Keratinocyte (primary cell): ENCODE results near the gene ROBO2. TPM values are rescaled to one million over a fixed set of nuclear protein-coding genes. Genes with fewer than 3 reads are reported as not detected.

Experiments
- DNase-seq: peaks from one replicate; pipeline ENCODE4 v3.0.0-alpha.2; 2011; ENCODE audit warnings: low read depth, missing footprints, low spot score
- FAIRE-seq: peaks from 2 replicates; lab custom pipeline; 2011; peaks lifted over from hg19 to GRCh38; lab: Jason Lieb, UNC
- H2AFZ ChIP-seq: 2 replicates; pipeline ENCODE4 v1.6.0; 2012; ENCODE audit warnings: low read length, control low read depth, inconsistent platforms; ENCODE audit not compliant: control insufficient read depth
- H3K27ac ChIP-seq: 2 replicates; pipeline ENCODE4 v1.5.1; 2011; ENCODE audit warnings: low read length; ENCODE audit not compliant: control insufficient read depth, insufficient read depth
- H3K27me3 ChIP-seq: 3 replicates; pipeline ENCODE4 v1.6.0; 2011; ENCODE audit warnings: low read length; ENCODE audit not compliant: control insufficient read depth, insufficient read depth; ENCODE audit errors: extremely low read depth
- H3K36me3 ChIP-seq, 2 experiments: 2 replicates in 1 of 2; 3 replicates in 1 of 2; pipeline ENCODE4 v1.5.1; 2011; ENCODE audit warnings: low read length in 2 of 2, mild to moderate bottlenecking in 1 of 2; ENCODE audit not compliant: control insufficient read depth in 2 of 2, insufficient read depth in 2 of 2; ENCODE audit errors: extremely low read depth in 1 of 2
- H3K4me1 ChIP-seq: 3 replicates; pipeline ENCODE4 v1.5.1; 2011; ENCODE audit warnings: low read length; ENCODE audit not compliant: control insufficient read depth, insufficient read depth; ENCODE audit errors: extremely low read depth
- H3K4me2 ChIP-seq: 3 replicates; pipeline ENCODE4 v1.6.0; 2011; ENCODE audit warnings: low read depth, low read length; ENCODE audit not compliant: control insufficient read depth, insufficient read depth; ENCODE audit errors: extremely low read depth
- H3K4me3 ChIP-seq, 3 experiments: fragments of 200-600 bp in 1 of 3; sonication (generic) in 1 of 3; 2 replicates in 2 of 3; 3 replicates in 1 of 3; pipeline ENCODE4 v1.5.1; 2011 to 2016; ENCODE audit warnings: low read length in 3 of 3, mild to moderate bottlenecking in 3 of 3, control low read depth in 2 of 3, inconsistent platforms in 1 of 3, low read depth in 1 of 3, mixed read lengths in 1 of 3, mixed run types in 1 of 3, moderate library complexity in 1 of 3; ENCODE audit not compliant: control insufficient read depth in 2 of 3, insufficient read depth in 2 of 3; ENCODE audit errors: extremely low read depth in 1 of 3
- H3K79me2 ChIP-seq: 2 replicates; pipeline ENCODE4 v1.6.0; 2012; ENCODE audit warnings: low read length; ENCODE audit not compliant: control insufficient read depth, insufficient read depth
- H3K9ac ChIP-seq: 3 replicates; pipeline ENCODE4 v1.6.0; 2011; ENCODE audit warnings: low read length; ENCODE audit not compliant: control insufficient read depth, insufficient read depth; ENCODE audit errors: extremely low read depth
- H3K9me1 ChIP-seq: 3 replicates; pipeline ENCODE4 v1.6.0; 2011; ENCODE audit warnings: low read length; ENCODE audit not compliant: control insufficient read depth, insufficient read depth; ENCODE audit errors: extremely low read depth
- H3K9me3 ChIP-seq: 2 replicates; pipeline ENCODE4 v1.5.1; 2012; ENCODE audit warnings: low read depth, low read length; ENCODE audit not compliant: control insufficient read depth
- H4K20me1 ChIP-seq: 3 replicates; pipeline ENCODE4 v1.6.0; 2011; ENCODE audit warnings: low read length; ENCODE audit not compliant: control insufficient read depth, insufficient read depth; ENCODE audit errors: extremely low read depth
- EZH2 ChIP-seq: IDR thresholded peaks from one replicate; pipeline ENCODE4 v1.6.1; 2012; ENCODE audit warnings: inconsistent platforms, mild to moderate bottlenecking, low read length, moderate library complexity
- dilution Hi-C: fragments of 300-500 bp; cut with MboI; formaldehyde crosslinking; loops from one replicate; pipeline ENCODE4 v1.7.0; 2020; ENCODE audit warnings: low sequenced_read_pairs; ENCODE audit not compliant: extremely low pct_ligation_motif_present
- polyA plus RNA-seq, 5 experiments: library from polyadenylated mRNA; depleted of rRNA in 3 of 5; stranded (reverse) in 3 of 5; stranded (forward) in 1 of 5; unstranded in 1 of 5; fragments of >200 nt; gene quantifications; 1 replicate in 1 of 5; 2 replicates in 3 of 5; 3 replicates in 1 of 5; pipeline versions ENCODE4 v1.2.1 to v1.2.3, GENCODE V29; 2011 to 2012; ENCODE audit warnings: missing spikeins in 2 of 5, low read depth in 1 of 5, low replicate concordance in 1 of 5
- TF ChIP-seq, protein P1 (sequence below), 3 experiments: IDR thresholded peaks in 1 of 3; conservative IDR thresholded peaks in 1 of 3; optimal IDR thresholded peaks in 1 of 3; 2 replicates in 2 of 3; 3 replicates in 1 of 3; pipeline versions ENCODE3 to v1.5.1; 2011; ENCODE audit warnings: low read length in 3 of 3, mild to moderate bottlenecking in 3 of 3, moderate library complexity in 2 of 3, control low read depth in 1 of 3, inconsistent platforms in 1 of 3; ENCODE audit not compliant: insufficient read depth in 2 of 3; ENCODE audit errors: extremely low read depth in 1 of 3

Gene ROBO2
- polyA plus RNA-seq, 1 donor (not counting 4 experiments of a cell fraction or from before 2014, with no cell fraction given): 0.30 TPM

DNA sequence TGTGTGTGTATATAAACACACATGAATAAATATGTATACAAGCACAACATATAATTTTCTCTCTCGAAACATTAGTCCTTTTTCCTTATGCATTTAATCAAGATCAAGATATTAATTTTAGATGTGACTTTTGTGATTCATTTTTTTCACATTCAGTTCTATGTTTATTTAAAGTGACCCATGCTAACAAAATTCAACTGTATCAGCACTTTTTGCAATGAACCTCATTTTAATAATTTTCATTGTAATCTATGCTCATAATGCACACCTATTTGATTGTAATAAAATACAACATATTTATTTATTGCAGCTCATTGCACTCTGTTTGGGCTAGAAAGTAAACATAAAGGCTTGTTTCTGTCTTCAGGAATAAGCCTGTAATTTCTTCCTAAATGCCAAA, 586.3 kb downstream of the ROBO2 start:
- no peak overlapping the region for H3K27ac ChIP-seq
- DNase-seq (no peak), FAIRE-seq (no peak)
- H3K4me1 ChIP-seq: no peaks in the 10 kb centered on the region
- dilution Hi-C loops: no loop called here
- H3K4me2 ChIP-seq: no peak overlapping the region
- no peak overlapping the region for H3K4me3 ChIP-seq
- no peaks in the 10 kb centered on the region for H3K9me3 ChIP-seq
- no peaks in the 10 kb centered on the region for H3K9me1 ChIP-seq
- TF ChIP-seq, protein P1, sequence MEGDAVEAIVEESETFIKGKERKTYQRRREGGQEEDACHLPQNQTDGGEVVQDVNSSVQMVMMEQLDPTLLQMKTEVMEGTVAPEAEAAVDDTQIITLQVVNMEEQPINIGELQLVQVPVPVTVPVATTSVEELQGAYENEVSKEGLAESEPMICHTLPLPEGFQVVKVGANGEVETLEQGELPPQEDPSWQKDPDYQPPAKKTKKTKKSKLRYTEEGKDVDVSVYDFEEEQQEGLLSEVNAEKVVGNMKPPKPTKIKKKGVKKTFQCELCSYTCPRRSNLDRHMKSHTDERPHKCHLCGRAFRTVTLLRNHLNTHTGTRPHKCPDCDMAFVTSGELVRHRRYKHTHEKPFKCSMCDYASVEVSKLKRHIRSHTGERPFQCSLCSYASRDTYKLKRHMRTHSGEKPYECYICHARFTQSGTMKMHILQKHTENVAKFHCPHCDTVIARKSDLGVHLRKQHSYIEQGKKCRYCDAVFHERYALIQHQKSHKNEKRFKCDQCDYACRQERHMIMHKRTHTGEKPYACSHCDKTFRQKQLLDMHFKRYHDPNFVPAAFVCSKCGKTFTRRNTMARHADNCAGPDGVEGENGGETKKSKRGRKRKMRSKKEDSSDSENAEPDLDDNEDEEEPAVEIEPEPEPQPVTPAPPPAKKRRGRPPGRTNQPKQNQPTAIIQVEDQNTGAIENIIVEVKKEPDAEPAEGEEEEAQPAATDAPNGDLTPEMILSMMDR (optimal IDR thresholded peaks at IDR 0.05 in 1 of 3, IDR thresholded peaks at IDR 0.05 in 1 of 3, conservative IDR thresholded peaks at IDR 0.05 in 1 of 3; ENCODE audit: extremely low read depth in 1 of 3, insufficient read depth in 2 of 3, low read length in 3 of 3): no peak
- TF ChIP-seq EZH2: no peak
- no peak overlapping the region for H3K9ac ChIP-seq
- no peaks in the 10 kb centered on the region for H3K79me2 ChIP-seq
- H2AFZ ChIP-seq: no peak overlapping the region
- no peaks in the 10 kb centered on the region for H4K20me1 ChIP-seq
- no peaks in the 10 kb centered on the region for H3K36me3 ChIP-seq
- no peaks in the 10 kb centered on the region for H3K27me3 ChIP-seq

- no peaks in the 10 kb centered on the region for H3K4me1 ChIP-seq
- no peaks in the 10 kb centered on the region for H3K27me3 ChIP-seq
- H3K4me3 ChIP-seq: no peak overlapping the region
- FAIRE-seq (no peak), DNase-seq (no peak)
- H3K79me2 ChIP-seq: no peaks in the 10 kb centered on the region
- no peak overlapping the region for H3K4me2 ChIP-seq
- no peak overlapping the region for H2AFZ ChIP-seq
- H3K9ac ChIP-seq: no peak overlapping the region
- H4K20me1 ChIP-seq: no peaks in the 10 kb centered on the region
- no peaks in the 10 kb centered on the region for H3K9me1 ChIP-seq
- no peak for TF ChIP-seq EZH2
- TF ChIP-seq, protein P1 (optimal IDR thresholded peaks at IDR 0.05 in 1 of 3, IDR thresholded peaks at IDR 0.05 in 1 of 3, conservative IDR thresholded peaks at IDR 0.05 in 1 of 3; ENCODE audit: extremely low read depth in 1 of 3, insufficient read depth in 2 of 3, low read length in 3 of 3): no peak
- dilution Hi-C loops: no loop called here
- no peaks in the 10 kb centered on the region for H3K9me3 ChIP-seq
- H3K36me3 ChIP-seq: no peaks in the 10 kb centered on the region
- no peak overlapping the region for H3K27ac ChIP-seq
Observed at GRCh38 chr3:77648214-77648613, 608.3 kb downstream of the ROBO2 start.
